ENCODE results near the gene MICA.

DNA sequence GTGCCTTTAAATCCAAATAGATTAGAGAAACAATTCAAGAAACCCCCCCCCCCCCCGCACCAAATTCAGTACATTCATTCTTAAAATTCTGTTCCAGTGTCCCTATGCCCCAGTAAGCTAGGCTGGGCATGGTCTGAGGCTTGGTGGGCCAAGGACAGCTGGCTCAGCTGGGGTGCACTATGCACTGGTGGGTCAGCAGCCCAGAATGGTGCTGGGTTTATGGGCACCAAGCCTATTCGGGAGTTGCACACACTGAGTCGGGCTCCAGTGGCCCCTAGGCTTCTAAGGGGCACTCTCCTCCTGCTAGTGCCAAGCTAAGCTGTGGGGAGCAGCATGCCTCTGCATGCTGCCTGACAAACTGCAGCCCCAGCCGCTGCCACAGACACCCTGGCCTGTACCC lies 26.4 kb upstream of the MICA start:
- TF ChIP-seq EZH2 (IDR thresholded peaks at IDR 0.05; ENCODE audit: insufficient read depth, poor library complexity, severe bottlenecking) = no peak
- no peak for TF ChIP-seq EZH2phosphoT487 (IDR thresholded peaks at IDR 0.05; ENCODE audit: insufficient read depth, low read depth)
